SHP77 (cell line): ENCODE measurements around the gene NECTIN2.
"Not testable (repeated sequence)": the region's sequence is repeated elsewhere in the genome, so short reads cannot be mapped to it uniquely, and the experiment has no call there.

Experiments
- DNase-seq, 2 experiments: peaks; one replicate each; lab custom pipeline; 2025; lab: John Stamatoyannopoulos, UW

Gene NECTIN2

GRCh38 chr19:44884566-44884965, 38.5 kb downstream of the NECTIN2 start:
- no peak for DNase-seq

GRCh38 chr19:44886141-44886540, 40.0 kb downstream of the NECTIN2 start:
- no peak for DNase-seq

- no peak for DNase-seq
These were observed 41.6 kb downstream of the NECTIN2 start for GRCh38 chr19:44887648-44888047.

- not testable (repeated sequence) for DNase-seq
These were observed 42.2 kb downstream of the NECTIN2 start for GRCh38 chr19:44888335-44888734.

GRCh38 chr19:44889830-44890365, 43.8 kb downstream of the NECTIN2 start:
- DNase-seq = no peak

GRCh38 chr19:44890366-44891015, 44.4 kb downstream of the NECTIN2 start:
- peak; percentile 100 for DNase-seq

- peak; percentile 100 for DNase-seq
These were observed 45.2 kb downstream of the NECTIN2 start, which contains the start of gene TOMM40 for GRCh38 chr19:44891016-44891882. TSS of gene TOMM40 (plus strand) at chr19:44891254. CDS start at chr19:44891416, 162 bp downstream.

- DNase-seq = no peak
These were observed 46.8 kb downstream of the NECTIN2 start for GRCh38 chr19:44892932-44893331.

- DNase-seq = no peak
These were observed 47.4 kb downstream of the NECTIN2 start for GRCh38 chr19:44893332-44894051.

GRCh38 chr19:44894052-44894400, 47.9 kb downstream of the NECTIN2 start:
- DNase-seq = no peak

GRCh38 chr19:44894946-44895345, 48.8 kb downstream of the NECTIN2 start:
- no peak for DNase-seq

GRCh38 chr19:44897835-44898234, 51.7 kb downstream of the NECTIN2 start:
- DNase-seq = no peak

- DNase-seq = no peak
These were observed 54.5 kb downstream of the NECTIN2 start for GRCh38 chr19:44900328-44901244.

GRCh38 chr19:44903216-44903601, 57.1 kb downstream of the NECTIN2 start:
- no peak for DNase-seq

GRCh38 chr19:44903602-44904425, 57.7 kb downstream of the NECTIN2 start:
- no peak for DNase-seq

- DNase-seq = no peak
These were observed 58.4 kb downstream of the NECTIN2 start for GRCh38 chr19:44904426-44904994.

- DNase-seq = no peak
These were observed 59.5 kb downstream of the NECTIN2 start, which contains the start of gene APOE for GRCh38 chr19:44905437-44906160. TSS of gene APOE (plus strand) at chr19:44905796. CDS start at chr19:44906625, 829 bp downstream.

GRCh38 chr19:44907613-44908012, 61.5 kb downstream of the NECTIN2 start:
- DNase-seq = no peak
